ENCODE data around the gene POC1A. TPM values are rescaled to one million over a fixed set of nuclear protein-coding genes. Genes with fewer than 3 reads are reported as not detected.
A peak's percentile ranks its signal among the peaks of the same experiment; 100 is the strongest.

POC1A gene
- total and polyA plus RNA-seq, 8 donors: 0.37 to 1.1 (median 0.71) TPM

DNA sequence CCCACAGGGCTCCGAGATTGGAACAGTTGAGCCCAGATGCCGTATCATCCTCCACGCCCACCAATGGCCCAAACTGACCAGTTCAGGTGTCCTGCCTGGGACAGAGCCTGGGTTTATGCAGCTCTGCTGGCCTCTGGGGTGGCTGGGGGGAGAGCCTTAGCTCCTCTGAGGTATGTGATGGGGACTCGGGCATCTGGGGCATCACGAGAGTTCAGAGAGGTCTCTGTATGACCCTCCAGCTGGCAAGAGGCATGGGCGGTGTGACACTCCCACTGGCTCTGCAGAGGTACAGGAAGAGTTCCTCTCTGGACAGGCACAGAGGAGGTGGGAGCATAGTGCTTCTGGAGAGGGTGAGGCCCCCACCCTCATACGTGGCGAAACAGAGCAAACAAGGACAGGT lies 71.3 kb downstream of the POC1A start:
- FAIRE-seq (no peak), ATAC-seq (no peak), DNase-seq (peak in 2 of 6 donors; percentile 12 to 35)
- intact Hi-C loops (cut with DNase I): no loop called here
- Histone ChIP-seq H3K36me3 (no peaks in the 10 kb centered on the region), H3K9me3 (no peaks in the 10 kb centered on the region), H3K4me1 (no peaks in the 10 kb centered on the region), H3K27me3 (no peaks in the 10 kb centered on the region), H3K27ac (no peak overlapping the region), H3K4me3 (no peak overlapping the region)
- TF ChIP-seq, protein P1, sequence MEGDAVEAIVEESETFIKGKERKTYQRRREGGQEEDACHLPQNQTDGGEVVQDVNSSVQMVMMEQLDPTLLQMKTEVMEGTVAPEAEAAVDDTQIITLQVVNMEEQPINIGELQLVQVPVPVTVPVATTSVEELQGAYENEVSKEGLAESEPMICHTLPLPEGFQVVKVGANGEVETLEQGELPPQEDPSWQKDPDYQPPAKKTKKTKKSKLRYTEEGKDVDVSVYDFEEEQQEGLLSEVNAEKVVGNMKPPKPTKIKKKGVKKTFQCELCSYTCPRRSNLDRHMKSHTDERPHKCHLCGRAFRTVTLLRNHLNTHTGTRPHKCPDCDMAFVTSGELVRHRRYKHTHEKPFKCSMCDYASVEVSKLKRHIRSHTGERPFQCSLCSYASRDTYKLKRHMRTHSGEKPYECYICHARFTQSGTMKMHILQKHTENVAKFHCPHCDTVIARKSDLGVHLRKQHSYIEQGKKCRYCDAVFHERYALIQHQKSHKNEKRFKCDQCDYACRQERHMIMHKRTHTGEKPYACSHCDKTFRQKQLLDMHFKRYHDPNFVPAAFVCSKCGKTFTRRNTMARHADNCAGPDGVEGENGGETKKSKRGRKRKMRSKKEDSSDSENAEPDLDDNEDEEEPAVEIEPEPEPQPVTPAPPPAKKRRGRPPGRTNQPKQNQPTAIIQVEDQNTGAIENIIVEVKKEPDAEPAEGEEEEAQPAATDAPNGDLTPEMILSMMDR (IDR thresholded peaks at IDR 0.05): no peak
- 83 to 86% methylated on average over 8 of the region's 8 CpGs for WGBS, 2 donors

DNA sequence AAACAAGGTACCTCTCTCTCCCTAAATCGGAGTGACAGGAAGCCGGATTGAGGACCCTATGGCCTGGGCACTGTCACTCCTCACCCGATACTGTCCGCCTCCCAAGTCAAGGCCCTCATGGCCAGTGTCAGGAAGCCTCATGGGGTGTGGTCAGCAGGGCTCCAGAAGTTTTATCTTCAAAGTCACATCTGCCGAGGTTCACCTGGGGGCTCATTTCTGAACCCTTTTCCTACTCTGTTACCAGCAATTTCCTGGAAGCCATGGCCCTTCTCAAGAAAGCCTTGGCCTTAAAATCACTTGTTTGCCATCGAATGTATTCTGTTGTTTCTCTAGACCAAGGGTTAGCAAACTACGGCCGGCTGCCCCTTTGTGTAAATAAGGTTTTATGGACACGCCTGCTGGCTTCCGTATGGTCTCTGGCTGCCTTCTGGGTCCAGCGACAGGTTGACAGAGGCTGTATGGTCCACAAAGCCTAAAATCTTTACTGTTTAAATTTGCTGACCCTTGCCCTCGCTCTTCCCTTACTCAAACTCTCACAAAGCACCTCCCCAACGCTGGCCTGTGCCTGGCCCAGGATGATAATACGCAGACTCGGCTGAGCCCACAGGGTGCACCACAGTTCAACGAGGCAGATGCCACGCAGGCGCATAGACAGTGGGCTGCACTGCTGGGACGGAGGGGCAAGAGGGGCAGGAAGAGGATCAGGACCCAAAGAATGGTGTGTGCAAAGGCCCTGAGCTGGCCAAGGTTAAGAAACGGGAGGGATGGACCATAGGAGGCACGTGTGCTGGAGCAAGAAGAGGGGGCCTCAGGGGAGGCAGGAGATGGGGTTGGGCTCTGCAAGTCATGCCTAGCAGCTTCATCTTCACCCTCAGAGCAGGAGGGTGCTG lies 73.1 kb downstream of the POC1A start:
- DNase-seq: peak in 2 of 6 donors; percentile 14 to 28
- H3K27me3 ChIP-seq: no peaks in the 10 kb centered on the region
- intact Hi-C loops (cut with DNase I): no loop called here
- H3K4me1 ChIP-seq: no peaks in the 10 kb centered on the region
- WGBS, 2 donors: 82 to 84% methylated on average over 21 of the region's 21 CpGs
- no peak overlapping the region for H3K27ac ChIP-seq
- TF ChIP-seq, protein P1 (IDR thresholded peaks at IDR 0.05): no peak
- FAIRE-seq: no peak
- no peak for ATAC-seq
- H3K9me3 ChIP-seq: no peaks in the 10 kb centered on the region
- no peak overlapping the region for H3K4me3 ChIP-seq
- H3K36me3 ChIP-seq: no peaks in the 10 kb centered on the region

DNA sequence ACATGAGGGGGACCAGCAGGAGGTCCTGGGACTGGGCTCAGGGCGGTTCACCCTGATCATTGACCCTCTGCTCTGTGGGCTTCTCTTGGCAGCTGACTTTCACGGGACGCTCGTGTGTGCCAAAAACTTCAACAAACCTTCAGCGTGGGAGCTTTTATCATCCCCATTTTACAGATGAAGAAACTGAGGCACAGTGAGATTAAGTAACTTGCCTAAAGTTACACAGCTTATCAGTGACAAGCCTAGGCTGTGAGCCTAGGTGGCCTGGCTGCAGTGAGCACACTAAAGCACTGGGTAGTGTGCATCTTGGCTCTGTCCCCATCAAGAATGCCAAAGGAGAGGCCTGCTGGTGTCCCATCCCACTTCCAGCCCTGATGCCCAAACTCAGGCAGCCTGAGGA lies 74.3 kb downstream of the POC1A start:
- 97% methylated on average over 5 of the region's 5 CpGs for WGBS, 2 donors
- ATAC-seq (no peak), FAIRE-seq (no peak), DNase-seq (peak in 1 of 6 donors; percentile 12)
- TF ChIP-seq, protein P1 (IDR thresholded peaks at IDR 0.05): no peak
- Histone ChIP-seq H3K4me1 (no peaks in the 10 kb centered on the region), H3K27ac (no peak overlapping the region), H3K27me3 (no peaks in the 10 kb centered on the region), H3K9me3 (no peaks in the 10 kb centered on the region), H3K4me3 (no peak overlapping the region), H3K36me3 (no peaks in the 10 kb centered on the region)
- intact Hi-C loops (cut with DNase I): no loop called here

DNA sequence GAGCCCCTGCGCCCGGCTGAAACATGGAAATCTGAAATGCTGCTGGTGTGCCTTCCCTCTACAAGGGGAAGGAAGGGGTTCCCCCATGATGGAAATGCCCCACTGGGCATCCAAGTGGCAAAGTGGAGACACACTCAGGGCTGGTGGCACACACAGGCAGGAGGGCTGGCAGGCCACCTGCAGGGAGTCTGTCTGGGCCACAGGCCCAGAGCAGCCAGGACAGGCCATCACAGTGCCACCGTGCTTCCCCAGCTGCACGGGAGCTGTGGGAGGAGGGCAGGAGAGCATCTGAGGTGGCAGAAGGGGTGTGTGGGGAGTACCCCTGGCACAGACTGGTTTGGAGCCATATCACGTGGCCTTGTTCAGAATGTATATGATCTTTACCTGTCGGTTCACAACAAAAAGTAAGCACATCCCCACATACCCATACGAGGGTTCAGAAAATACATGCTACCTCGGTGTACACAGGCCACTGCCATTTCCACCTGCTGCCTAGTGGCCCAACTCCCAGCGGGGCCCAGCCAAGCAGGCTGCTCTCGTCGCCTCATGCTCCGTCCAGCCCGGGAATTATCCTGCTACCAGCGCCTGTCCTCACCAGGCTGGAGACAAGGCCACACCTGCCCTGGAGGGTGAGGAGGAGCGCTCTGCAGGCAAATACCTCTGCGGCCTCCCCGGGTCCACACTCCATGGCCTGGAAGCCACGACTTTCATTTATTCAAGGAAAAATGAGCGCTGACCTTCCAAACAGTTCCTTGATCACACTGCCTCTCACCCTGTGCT lies 75.3 kb downstream of the POC1A start:
- TF ChIP-seq, protein P1 (IDR thresholded peaks at IDR 0.05): no peak
- no peak for FAIRE-seq
- intact Hi-C loops (cut with DNase I): no loop called here
- no peak for ATAC-seq
- 88 to 90% methylated on average over 19 of the region's 19 CpGs for WGBS, 2 donors
- H3K36me3 ChIP-seq: no peaks in the 10 kb centered on the region
- H3K4me3 ChIP-seq: no peak overlapping the region
- H3K27ac ChIP-seq: no peak overlapping the region
- H3K9me3 ChIP-seq: no peaks in the 10 kb centered on the region
- H3K27me3 ChIP-seq: no peaks in the 10 kb centered on the region
- no peaks in the 10 kb centered on the region for H3K4me1 ChIP-seq
- peak in 2 of 6 donors; percentile 9 to 42 for DNase-seq

All from pancreas (tissue), 10 donors.